ENCODE results near the gene SDK1.
A peak's percentile ranks its signal among the peaks of the same experiment; 100 is the strongest.

The SDK1 gene, protein sequence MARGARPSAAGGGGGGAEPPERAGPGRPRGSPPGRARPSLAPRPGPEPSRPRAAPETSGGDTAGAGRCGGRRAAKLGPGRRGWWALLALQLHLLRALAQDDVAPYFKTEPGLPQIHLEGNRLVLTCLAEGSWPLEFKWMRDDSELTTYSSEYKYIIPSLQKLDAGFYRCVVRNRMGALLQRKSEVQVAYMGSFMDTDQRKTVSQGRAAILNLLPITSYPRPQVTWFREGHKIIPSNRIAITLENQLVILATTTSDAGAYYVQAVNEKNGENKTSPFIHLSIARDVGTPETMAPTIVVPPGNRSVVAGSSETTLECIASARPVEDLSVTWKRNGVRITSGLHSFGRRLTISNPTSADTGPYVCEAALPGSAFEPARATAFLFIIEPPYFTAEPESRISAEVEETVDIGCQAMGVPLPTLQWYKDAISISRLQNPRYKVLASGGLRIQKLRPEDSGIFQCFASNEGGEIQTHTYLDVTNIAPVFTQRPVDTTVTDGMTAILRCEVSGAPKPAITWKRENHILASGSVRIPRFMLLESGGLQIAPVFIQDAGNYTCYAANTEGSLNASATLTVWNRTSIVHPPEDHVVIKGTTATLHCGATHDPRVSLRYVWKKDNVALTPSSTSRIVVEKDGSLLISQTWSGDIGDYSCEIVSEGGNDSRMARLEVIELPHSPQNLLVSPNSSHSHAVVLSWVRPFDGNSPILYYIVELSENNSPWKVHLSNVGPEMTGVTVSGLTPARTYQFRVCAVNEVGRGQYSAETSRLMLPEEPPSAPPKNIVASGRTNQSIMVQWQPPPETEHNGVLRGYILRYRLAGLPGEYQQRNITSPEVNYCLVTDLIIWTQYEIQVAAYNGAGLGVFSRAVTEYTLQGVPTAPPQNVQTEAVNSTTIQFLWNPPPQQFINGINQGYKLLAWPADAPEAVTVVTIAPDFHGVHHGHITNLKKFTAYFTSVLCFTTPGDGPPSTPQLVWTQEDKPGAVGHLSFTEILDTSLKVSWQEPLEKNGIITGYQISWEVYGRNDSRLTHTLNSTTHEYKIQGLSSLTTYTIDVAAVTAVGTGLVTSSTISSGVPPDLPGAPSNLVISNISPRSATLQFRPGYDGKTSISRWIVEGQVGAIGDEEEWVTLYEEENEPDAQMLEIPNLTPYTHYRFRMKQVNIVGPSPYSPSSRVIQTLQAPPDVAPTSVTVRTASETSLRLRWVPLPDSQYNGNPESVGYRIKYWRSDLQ (N-terminal part only)

DNA sequence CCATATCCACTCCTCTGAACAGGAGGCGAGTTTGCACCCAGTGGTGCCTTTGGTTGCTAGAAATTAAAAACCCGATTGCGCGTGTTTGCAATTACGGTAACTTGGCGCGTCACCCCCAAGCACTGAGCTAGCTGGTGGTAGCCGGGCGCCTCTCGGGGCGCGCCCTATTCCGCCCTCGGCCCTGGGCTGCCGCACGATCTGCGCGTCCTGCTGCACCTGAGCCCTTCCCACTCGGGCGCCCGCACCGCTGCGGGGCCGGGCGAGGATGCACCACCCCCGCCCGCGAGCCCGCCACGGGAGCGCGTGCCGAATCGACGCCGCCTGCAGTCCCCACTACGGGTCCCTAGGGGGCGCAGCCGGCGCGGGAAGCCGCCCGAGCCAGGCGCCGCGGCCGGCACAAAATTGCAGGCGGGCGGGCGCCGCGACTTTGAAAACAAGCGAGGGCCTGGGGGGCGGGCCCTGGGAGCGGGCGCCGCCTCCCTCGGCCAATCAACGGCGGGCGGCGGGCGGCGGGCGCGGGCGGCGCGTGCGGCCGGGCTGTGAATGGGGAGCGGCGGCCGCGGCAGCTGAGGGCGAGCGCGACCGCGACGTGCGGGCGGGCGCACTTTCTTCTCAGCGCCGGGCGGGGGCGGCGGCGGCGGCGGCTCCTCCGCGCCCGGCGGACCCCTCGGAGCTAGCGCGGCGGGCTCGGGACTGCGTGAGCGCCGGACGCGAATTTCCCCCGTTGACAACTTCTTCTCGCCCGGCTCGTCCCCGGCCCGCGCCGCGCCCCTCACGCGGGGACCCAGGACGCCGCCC, at the start of gene SDK1:
Gene SDK1, plus strand, starts transcription at position 602 of the 798 bp plus-strand sequence. CDS start 335 bp downstream, outside the sequence.
- Histone ChIP-seq H3K4me1 (ENCODE audit: insufficient read depth, low read length) (peaks cover 21% of the 10 kb centered on the region), H3K27me3 (ENCODE audit: control insufficient read depth in 1 of 2, insufficient read depth in 2 of 2, low read length in 2 of 2) (no peaks in the 10 kb centered on the region), H3K9ac (ENCODE audit: low read length) (no peak within 1 kb of the TSS), H3K27ac (ENCODE audit: low read depth, low read length) (peak within 1 kb of the TSS; percentile 66), H3K9me3 (ENCODE audit: low read length) (no peaks in the 10 kb centered on the region), H3K4me3 (ENCODE audit: low read depth in 1 of 2, low read length in 2 of 2) (peak within 1 kb of the TSS; percentile 61 to 90), H3K36me3 (ENCODE audit: insufficient read depth, low read length) (no peaks in the 10 kb centered on the region)

DNA sequence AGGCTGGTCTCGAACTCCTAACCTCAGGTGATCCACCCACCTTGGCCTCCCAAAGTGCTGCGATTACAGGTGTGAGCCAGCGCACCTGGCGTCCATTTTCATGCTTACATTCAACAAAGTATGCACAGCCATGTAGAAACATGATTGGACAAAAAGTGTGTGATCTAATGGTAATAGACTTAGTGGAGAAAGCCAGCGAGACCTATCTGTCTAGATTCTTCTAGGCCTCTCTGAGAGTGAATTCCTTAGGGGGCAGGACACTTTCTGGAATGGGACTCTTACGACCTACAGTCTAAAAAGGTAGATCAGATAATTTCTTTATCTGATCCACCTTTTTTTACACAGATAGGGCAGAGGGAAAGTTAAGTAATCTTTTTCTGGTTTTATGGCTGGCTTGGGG, 46.3 kb upstream of the SDK1 start:
- no peak overlapping the region for H3K9ac ChIP-seq (ENCODE audit: low read length)
- H3K27me3 ChIP-seq (ENCODE audit: control insufficient read depth in 1 of 2, insufficient read depth in 2 of 2, low read length in 2 of 2), result no peaks in the 10 kb centered on the region
- no peaks in the 10 kb centered on the region for H3K4me1 ChIP-seq (ENCODE audit: insufficient read depth, low read length)
- no peak overlapping the region for H3K4me3 ChIP-seq (ENCODE audit: low read depth in 1 of 2, low read length in 2 of 2)
- no peaks in the 10 kb centered on the region for H3K9me3 ChIP-seq (ENCODE audit: low read length)
- H3K27ac ChIP-seq (ENCODE audit: low read depth, low read length), result no peak overlapping the region
- no peaks in the 10 kb centered on the region for H3K36me3 ChIP-seq (ENCODE audit: insufficient read depth, low read length)

DNA sequence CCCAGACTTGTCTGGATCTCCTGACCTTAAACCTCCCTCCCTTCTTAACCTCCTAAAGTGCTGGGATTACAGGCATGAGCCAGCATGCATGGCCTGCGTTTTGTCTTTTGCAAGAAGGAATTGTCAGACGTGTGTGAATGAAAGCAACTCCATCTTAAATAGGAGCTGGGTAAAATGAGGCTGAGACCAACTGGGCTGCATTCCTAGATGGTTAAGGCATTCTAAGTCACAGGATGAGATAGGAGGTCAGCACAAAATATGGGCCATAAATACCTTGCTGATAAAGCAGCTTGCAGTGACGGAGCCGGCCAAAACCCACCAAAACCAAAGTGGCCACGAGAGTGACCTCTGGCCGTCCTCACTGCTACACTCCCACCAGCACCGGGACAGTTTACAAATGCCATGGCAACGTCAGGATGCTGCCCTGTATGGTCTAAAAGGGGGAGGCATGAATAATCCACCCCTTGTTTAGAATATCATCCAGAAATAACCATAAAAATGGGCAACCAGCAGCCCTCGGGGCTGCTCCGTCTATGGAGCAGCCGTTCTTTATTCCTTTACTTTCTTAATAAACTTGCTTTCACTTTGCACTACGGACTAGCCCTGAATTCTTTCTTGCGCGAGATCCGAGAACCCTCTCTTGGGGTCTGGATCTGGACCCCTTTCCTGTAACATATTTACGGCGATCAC, 41.2 kb upstream of the SDK1 start:
- peak overlapping the region; percentile 93 for H3K27ac ChIP-seq (ENCODE audit: low read depth, low read length)
- no peaks in the 10 kb centered on the region for H3K36me3 ChIP-seq (ENCODE audit: insufficient read depth, low read length)
- peak overlapping the region; percentile 64 for H3K9ac ChIP-seq (ENCODE audit: low read length)
- peaks cover 3% of the 10 kb centered on the region for H3K4me1 ChIP-seq (ENCODE audit: insufficient read depth, low read length)
- no peaks in the 10 kb centered on the region for H3K27me3 ChIP-seq (ENCODE audit: control insufficient read depth in 1 of 2, insufficient read depth in 2 of 2, low read length in 2 of 2)
- peak overlapping the region; percentile 36 to 65 for H3K4me3 ChIP-seq (ENCODE audit: low read depth in 1 of 2, low read length in 2 of 2)
- H3K9me3 ChIP-seq (ENCODE audit: low read length), result no peaks in the 10 kb centered on the region

GRCh38 chr7:3260401-3260715, 40.7 kb upstream of the SDK1 start:
- H3K27ac ChIP-seq (ENCODE audit: low read depth, low read length), result peak overlapping the region; percentile 93
- H3K4me3 ChIP-seq (ENCODE audit: low read depth in 1 of 2, low read length in 2 of 2), result peak overlapping the region; percentile 36 to 65
- H3K4me1 ChIP-seq (ENCODE audit: insufficient read depth, low read length), result peaks cover 3% of the 10 kb centered on the region
- no peaks in the 10 kb centered on the region for H3K27me3 ChIP-seq (ENCODE audit: control insufficient read depth in 1 of 2, insufficient read depth in 2 of 2, low read length in 2 of 2)
- H3K9me3 ChIP-seq (ENCODE audit: low read length), result no peaks in the 10 kb centered on the region
- H3K9ac ChIP-seq (ENCODE audit: low read length), result peak overlapping the region; percentile 64
- no peaks in the 10 kb centered on the region for H3K36me3 ChIP-seq (ENCODE audit: insufficient read depth, low read length)

- no peak overlapping the region for H3K27ac ChIP-seq (ENCODE audit: low read depth, low read length)
- H3K4me3 ChIP-seq (ENCODE audit: low read depth in 1 of 2, low read length in 2 of 2), result no peak overlapping the region
- no peaks in the 10 kb centered on the region for H3K36me3 ChIP-seq (ENCODE audit: insufficient read depth, low read length)
- H3K27me3 ChIP-seq (ENCODE audit: control insufficient read depth in 1 of 2, insufficient read depth in 2 of 2, low read length in 2 of 2), result no peaks in the 10 kb centered on the region
- H3K4me1 ChIP-seq (ENCODE audit: insufficient read depth, low read length), result peaks cover 3% of the 10 kb centered on the region
- H3K9ac ChIP-seq (ENCODE audit: low read length), result no peak overlapping the region
- no peaks in the 10 kb centered on the region for H3K9me3 ChIP-seq (ENCODE audit: low read length)
These were observed 36.2 kb upstream of the SDK1 start for GRCh38 chr7:3264693-3265339.

DNA sequence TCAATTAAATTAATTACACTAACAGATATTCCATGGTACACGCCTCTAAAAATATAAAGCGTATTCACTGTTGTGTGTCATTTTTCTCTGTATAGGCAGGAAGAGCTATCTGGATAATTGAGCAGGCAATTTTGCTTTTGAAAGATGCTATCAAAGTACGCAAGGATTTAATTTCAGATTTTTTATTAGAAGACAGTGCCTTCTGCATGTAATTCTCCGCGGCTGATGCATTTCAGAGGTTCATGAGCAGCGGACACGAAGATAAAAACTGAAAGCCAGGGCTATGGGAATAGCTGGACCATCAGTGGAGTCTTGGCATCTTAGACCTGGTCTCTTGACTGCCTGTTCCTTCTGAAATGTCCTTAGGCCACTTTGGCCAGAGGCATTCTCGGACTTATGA, 35.7 kb upstream of the SDK1 start:
- Histone ChIP-seq H3K4me3 (ENCODE audit: low read depth in 1 of 2, low read length in 2 of 2) (no peak overlapping the region), H3K4me1 (ENCODE audit: insufficient read depth, low read length) (peaks cover 3% of the 10 kb centered on the region), H3K9me3 (ENCODE audit: low read length) (no peaks in the 10 kb centered on the region), H3K9ac (ENCODE audit: low read length) (no peak overlapping the region), H3K27me3 (ENCODE audit: control insufficient read depth in 1 of 2, insufficient read depth in 2 of 2, low read length in 2 of 2) (no peaks in the 10 kb centered on the region), H3K36me3 (ENCODE audit: insufficient read depth, low read length) (no peaks in the 10 kb centered on the region), H3K27ac (ENCODE audit: low read depth, low read length) (no peak overlapping the region)

DNA sequence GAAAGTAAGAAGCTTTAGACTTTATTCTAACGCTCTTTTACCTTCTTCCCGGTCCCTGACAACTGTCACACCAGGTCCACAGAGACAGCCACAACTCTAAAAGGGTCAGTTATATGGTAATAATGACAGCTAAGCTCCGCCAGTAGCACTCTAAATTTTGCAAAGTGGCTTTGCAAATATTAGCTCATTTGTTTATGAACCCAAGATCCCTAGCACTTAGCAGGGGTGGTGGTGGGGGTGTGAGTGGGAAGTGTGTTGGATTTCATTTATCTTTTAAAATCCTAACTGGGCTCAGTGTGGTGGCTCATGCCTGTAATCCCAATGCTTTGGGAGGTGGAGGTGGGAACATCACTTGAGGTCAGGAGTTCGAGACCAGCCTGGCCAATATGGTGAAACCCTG, 34.8 kb upstream of the SDK1 start:
- no peak overlapping the region for H3K27ac ChIP-seq (ENCODE audit: low read depth, low read length)
- no peak overlapping the region for H3K4me3 ChIP-seq (ENCODE audit: low read depth in 1 of 2, low read length in 2 of 2)
- no peaks in the 10 kb centered on the region for H3K9me3 ChIP-seq (ENCODE audit: low read length)
- H3K9ac ChIP-seq (ENCODE audit: low read length), result no peak overlapping the region
- no peaks in the 10 kb centered on the region for H3K36me3 ChIP-seq (ENCODE audit: insufficient read depth, low read length)
- no peaks in the 10 kb centered on the region for H3K4me1 ChIP-seq (ENCODE audit: insufficient read depth, low read length)
- H3K27me3 ChIP-seq (ENCODE audit: control insufficient read depth in 1 of 2, insufficient read depth in 2 of 2, low read length in 2 of 2), result no peaks in the 10 kb centered on the region

DNA sequence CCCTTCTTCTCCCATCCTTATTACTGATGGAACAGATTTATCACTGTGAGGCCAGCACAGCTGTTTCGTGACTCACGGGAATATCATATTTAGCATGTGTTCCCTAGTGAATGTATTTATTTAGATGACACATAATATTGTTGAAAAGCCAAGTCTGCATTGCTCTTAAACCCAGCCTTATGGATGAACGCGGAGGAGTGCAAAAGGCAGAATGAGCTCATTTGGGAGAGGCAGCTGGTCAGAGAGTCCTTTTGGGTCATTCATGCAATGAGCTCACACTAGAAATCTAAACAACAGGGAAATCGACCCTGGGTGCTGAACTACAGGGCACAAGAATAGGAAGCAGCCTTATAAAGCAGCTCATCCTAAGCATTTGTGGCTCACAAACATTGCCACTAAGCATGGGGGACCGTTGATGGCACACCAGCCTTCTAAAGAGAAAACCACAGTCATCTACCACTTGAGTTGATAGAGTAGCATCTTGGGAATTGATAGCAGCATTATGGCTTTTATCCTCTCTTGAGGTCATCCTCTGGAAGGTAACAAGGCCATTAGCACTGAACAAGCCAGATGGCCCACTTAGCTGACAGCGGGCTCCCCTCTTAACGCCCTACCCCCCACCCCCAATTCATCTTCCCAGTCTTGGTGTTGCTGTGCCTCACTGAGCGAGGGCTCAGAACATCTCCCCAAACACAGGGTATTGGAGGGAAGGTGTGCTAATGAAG, 32.9 kb upstream of the SDK1 start:
- H3K4me1 ChIP-seq (ENCODE audit: insufficient read depth, low read length), result no peaks in the 10 kb centered on the region
- H3K4me3 ChIP-seq (ENCODE audit: low read depth in 1 of 2, low read length in 2 of 2), result no peak overlapping the region
- H3K9ac ChIP-seq (ENCODE audit: low read length), result no peak overlapping the region
- no peak overlapping the region for H3K27ac ChIP-seq (ENCODE audit: low read depth, low read length)
- H3K27me3 ChIP-seq (ENCODE audit: control insufficient read depth in 1 of 2, insufficient read depth in 2 of 2, low read length in 2 of 2), result no peaks in the 10 kb centered on the region
- H3K36me3 ChIP-seq (ENCODE audit: insufficient read depth, low read length), result no peaks in the 10 kb centered on the region
- H3K9me3 ChIP-seq (ENCODE audit: low read length), result no peaks in the 10 kb centered on the region

DNA sequence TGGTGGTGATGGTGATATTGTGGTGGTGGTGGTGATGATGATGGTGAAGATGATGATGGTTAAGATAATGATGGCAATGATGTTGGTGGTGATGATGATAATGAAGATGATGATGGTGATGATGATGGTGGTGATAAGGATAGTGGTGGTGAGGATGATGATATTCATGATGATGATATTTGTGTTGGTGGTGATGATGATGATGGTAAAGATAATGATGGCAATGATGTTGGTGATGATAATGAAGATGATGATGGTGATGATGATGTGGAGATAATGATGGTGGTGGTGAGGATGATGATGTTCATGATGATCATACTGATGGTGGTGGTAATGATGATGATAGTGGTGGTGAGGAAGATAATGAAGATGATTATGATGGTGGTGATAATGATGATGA, 30.7 kb upstream of the SDK1 start:
- H3K27me3 ChIP-seq (ENCODE audit: control insufficient read depth in 1 of 2, insufficient read depth in 2 of 2, low read length in 2 of 2), result no peaks in the 10 kb centered on the region
- H3K9ac ChIP-seq (ENCODE audit: low read length), result no peak overlapping the region
- H3K4me3 ChIP-seq (ENCODE audit: low read depth in 1 of 2, low read length in 2 of 2), result no peak overlapping the region
- no peaks in the 10 kb centered on the region for H3K9me3 ChIP-seq (ENCODE audit: low read length)
- no peak overlapping the region for H3K27ac ChIP-seq (ENCODE audit: low read depth, low read length)
- no peaks in the 10 kb centered on the region for H3K4me1 ChIP-seq (ENCODE audit: insufficient read depth, low read length)
- no peaks in the 10 kb centered on the region for H3K36me3 ChIP-seq (ENCODE audit: insufficient read depth, low read length)

DNA sequence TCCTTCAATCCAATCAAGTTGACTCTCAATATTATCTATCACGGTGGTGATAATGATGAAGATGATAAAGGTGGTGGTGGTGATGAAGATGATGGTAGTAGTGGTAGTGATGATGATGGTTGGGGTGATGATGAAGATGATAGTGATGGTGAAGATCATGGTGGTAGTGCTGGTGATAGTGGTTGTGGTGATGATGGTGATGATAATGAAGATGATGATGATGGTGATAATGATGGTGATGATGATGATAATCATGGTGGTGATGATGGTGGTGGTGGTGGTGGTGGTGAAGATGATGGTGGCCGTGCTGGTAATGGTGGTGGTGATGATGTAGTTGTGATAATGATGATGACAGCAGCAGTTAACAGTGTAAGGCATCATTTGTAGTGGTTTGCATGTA, 29.8 kb upstream of the SDK1 start:
- Histone ChIP-seq H3K9me3 (ENCODE audit: low read length) (no peaks in the 10 kb centered on the region), H3K4me3 (ENCODE audit: low read depth in 1 of 2, low read length in 2 of 2) (no peak overlapping the region), H3K27me3 (ENCODE audit: control insufficient read depth in 1 of 2, insufficient read depth in 2 of 2, low read length in 2 of 2) (no peaks in the 10 kb centered on the region), H3K9ac (ENCODE audit: low read length) (no peak overlapping the region), H3K27ac (ENCODE audit: low read depth, low read length) (no peak overlapping the region), H3K36me3 (ENCODE audit: insufficient read depth, low read length) (no peaks in the 10 kb centered on the region), H3K4me1 (ENCODE audit: insufficient read depth, low read length) (no peaks in the 10 kb centered on the region)

Data from muscle layer of colon (tissue), 2 donors.